ENCODE results near the gene LAMA3. TPM values are rescaled to one million over a fixed set of nuclear protein-coding genes. Genes with fewer than 3 reads are reported as not detected.

LAMA3 gene
- total and polyA plus RNA-seq, 2 experiments from 2014 or later, result 3.9 to 4.9 TPM

DNA sequence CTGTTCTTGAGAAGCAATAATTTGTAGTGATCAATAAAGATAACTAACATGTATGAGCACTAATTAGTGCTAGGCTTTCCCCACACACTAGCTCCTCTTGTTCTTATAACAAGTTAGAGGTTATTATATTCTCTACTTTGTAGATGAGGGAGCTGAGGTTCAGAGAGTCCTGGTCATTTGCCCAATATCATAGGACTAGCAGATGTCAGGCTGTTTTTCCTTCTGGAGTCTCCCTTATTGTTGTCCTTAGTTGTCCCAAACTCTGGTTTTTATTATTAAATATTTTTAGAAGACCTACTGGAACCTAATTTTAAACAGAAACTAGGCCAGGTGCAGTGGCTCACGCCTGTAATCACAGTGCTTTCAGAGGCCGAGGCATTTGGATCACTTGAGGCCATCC, 308.8 kb downstream of the LAMA3 start:
- Histone ChIP-seq H3K79me2 (replicated peaks; ENCODE audit: insufficient read depth) (no peaks in the 10 kb centered on the region), H4K20me1 (replicated peaks; ENCODE audit: insufficient read depth) (no peaks in the 10 kb centered on the region), H3F3A (replicated peaks; ENCODE audit: low read depth) (no peaks in the 10 kb centered on the region; the same call in 1 of the 2 replicates), H3K4me1 (ENCODE audit: insufficient read depth) (peaks cover 9% of the 10 kb centered on the region; the same call in 1 of the 2 replicates), H3K27me3 (ENCODE audit: insufficient read depth) (no peaks in the 10 kb centered on the region), H3K27ac (ENCODE audit: low read depth) (no peak overlapping the region), H3K4me3 (no peak overlapping the region), H3K4me2 (no peak overlapping the region), H3K36me3 (ENCODE audit: insufficient read depth) (no peaks in the 10 kb centered on the region), H3K9me2 (ENCODE audit: insufficient read depth) (peaks cover 11% of the 10 kb centered on the region; the same call in 1 of the 2 replicates), H2AFZ (peak overlapping the region; percentile 66)
- ATAC-seq (no peak), DNase-seq (ENCODE audit: low spot score) (no peak)
- Mint-ChIP-seq H3K4me1 (peaks cover 6% of the 10 kb centered on the region; the same call in 2 of the 3 replicates), H3K9me3 (no peaks in the 10 kb centered on the region), H3K36me3 (ENCODE audit: low read depth) (no peaks in the 10 kb centered on the region), H3K27ac (no peak overlapping the region), H3K27me3 (ENCODE audit: insufficient read depth, low read depth, poor library complexity) (no peaks in the 10 kb centered on the region), H3K4me3 (no peak overlapping the region)
- TF ChIP-seq STAT1 (IDR thresholded peaks at IDR 0.05; ENCODE audit: unreplicated experiment) (no peak), ZNF331 (CRISPR knock-in tag; IDR thresholded peaks at IDR 0.05; ENCODE audit: low read depth) (no peak), CREB1 (CRISPR knock-in tag; IDR thresholded peaks at IDR 0.05; ENCODE audit: low read depth) (no peak), JUNB (IDR thresholded peaks at IDR 0.05; ENCODE audit: unreplicated experiment) (no peak), CTCF (conservative IDR thresholded peaks at IDR 0.05; ENCODE audit: low read depth in 2 of 2) (no peak), REST (IDR thresholded peaks at IDR 0.05; ENCODE audit: unreplicated experiment) (no peak)
- TF ChIP-seq, protein P1, sequence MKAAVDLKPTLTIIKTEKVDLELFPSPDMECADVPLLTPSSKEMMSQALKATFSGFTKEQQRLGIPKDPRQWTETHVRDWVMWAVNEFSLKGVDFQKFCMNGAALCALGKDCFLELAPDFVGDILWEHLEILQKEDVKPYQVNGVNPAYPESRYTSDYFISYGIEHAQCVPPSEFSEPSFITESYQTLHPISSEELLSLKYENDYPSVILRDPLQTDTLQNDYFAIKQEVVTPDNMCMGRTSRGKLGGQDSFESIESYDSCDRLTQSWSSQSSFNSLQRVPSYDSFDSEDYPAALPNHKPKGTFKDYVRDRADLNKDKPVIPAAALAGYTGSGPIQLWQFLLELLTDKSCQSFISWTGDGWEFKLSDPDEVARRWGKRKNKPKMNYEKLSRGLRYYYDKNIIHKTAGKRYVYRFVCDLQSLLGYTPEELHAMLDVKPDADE (IDR thresholded peaks at IDR 0.05), result no peak

DNA sequence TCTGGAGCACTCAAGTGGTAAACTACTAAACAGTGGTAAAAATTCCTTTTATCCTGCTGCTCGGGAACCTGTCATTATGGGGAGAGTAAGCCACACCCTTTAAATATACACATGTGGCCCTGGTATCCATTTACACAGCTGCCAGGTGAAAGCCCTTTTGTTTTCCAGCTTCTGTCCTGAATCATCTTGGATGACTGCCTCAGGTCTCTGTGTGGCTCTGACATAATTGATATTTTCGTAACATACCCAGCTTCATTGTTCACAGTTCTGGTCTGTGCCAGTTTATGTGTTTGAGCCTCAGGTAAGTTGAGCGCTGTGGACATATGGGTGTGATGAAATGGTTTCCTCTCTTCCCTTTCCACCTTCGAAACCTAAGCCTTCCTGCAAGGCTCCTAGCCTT, 309.6 kb downstream of the LAMA3 start:
- Histone ChIP-seq H3K27ac (ENCODE audit: low read depth) (no peak overlapping the region), H3K4me3 (no peak overlapping the region), H2AFZ (peak overlapping the region; percentile 47; the same call in 1 of the 2 replicates), H3K4me2 (no peak overlapping the region), H3K4me1 (ENCODE audit: insufficient read depth) (peaks cover 9% of the 10 kb centered on the region; the same call in 1 of the 2 replicates), H3K27me3 (ENCODE audit: insufficient read depth) (no peaks in the 10 kb centered on the region), H4K20me1 (replicated peaks; ENCODE audit: insufficient read depth) (no peaks in the 10 kb centered on the region), H3F3A (replicated peaks; ENCODE audit: low read depth) (no peaks in the 10 kb centered on the region), H3K79me2 (replicated peaks; ENCODE audit: insufficient read depth) (no peaks in the 10 kb centered on the region), H3K36me3 (ENCODE audit: insufficient read depth) (no peaks in the 10 kb centered on the region), H3K9me2 (ENCODE audit: insufficient read depth) (peaks cover 11% of the 10 kb centered on the region; the same call in 1 of the 2 replicates)
- no peak for DNase-seq (ENCODE audit: low spot score)
- Mint-ChIP-seq H3K4me1 (peaks cover 6% of the 10 kb centered on the region; the same call in 2 of the 3 replicates), H3K27ac (no peak overlapping the region), H3K36me3 (ENCODE audit: low read depth) (no peaks in the 10 kb centered on the region), H3K27me3 (ENCODE audit: insufficient read depth, low read depth, poor library complexity) (peaks cover 1% of the 10 kb centered on the region), H3K4me3 (no peak overlapping the region), H3K9me3 (no peaks in the 10 kb centered on the region)
- no peak for ATAC-seq
- no peak for TF ChIP-seq CREB1 (CRISPR knock-in tag; IDR thresholded peaks at IDR 0.05; ENCODE audit: low read depth)
- TF ChIP-seq EZH2 (IDR thresholded peaks at IDR 0.05; ENCODE audit: low read depth, unreplicated experiment), result no peak
- TF ChIP-seq POLR2AphosphoS5 (IDR thresholded peaks at IDR 0.05; ENCODE audit: low read depth), result no peak
- no peak for TF ChIP-seq ZNF114 (CRISPR knock-in tag; IDR thresholded peaks at IDR 0.05)
